ENCODE measurements around the gene SNRPD3.
A peak's percentile ranks its signal among the peaks of the same experiment; 100 is the strongest.

SNRPD3 gene

GRCh38 chr22:24514241-24515026 lies 41.4 kb upstream of the SNRPD3 start:
- no peaks in the 10 kb centered on the region for H3K4me1 ChIP-seq (ENCODE audit: control insufficient read depth in 2 of 2, insufficient read depth in 1 of 2, low read depth in 1 of 2, low read length in 2 of 2)
- no peak overlapping the region for H3K23ac ChIP-seq (ENCODE audit: low read depth, low read length, poor library complexity)
- H3K27ac ChIP-seq (replicated peaks; ENCODE audit: low read length): no peak overlapping the region
- H2AFZ ChIP-seq (ENCODE audit: low read length): no peak overlapping the region
- H3K14ac ChIP-seq (ENCODE audit: low read length): no peak overlapping the region
- no peaks in the 10 kb centered on the region for H3K9me3 ChIP-seq (replicated peaks in 1 of 2; ENCODE audit: control insufficient read depth in 2 of 2, insufficient read depth in 1 of 2, low read depth in 1 of 2, low read length in 2 of 2)
- no peak for DNase-seq (ENCODE audit: low spot score)
- no peak overlapping the region for H2BK12ac ChIP-seq (ENCODE audit: low read length)
- peaks cover 0 to 28% (median 0%) of the 10 kb centered on the region in 3 experiments for H3K27me3 ChIP-seq (ENCODE audit: control insufficient read depth in 3 of 3, insufficient read depth in 3 of 3, low read depth in 1 of 3, low read length in 3 of 3)
- no CpG with 5 or more reads among the region's 14 CpGs for WGBS, 2 donors (ENCODE audit: extremely low coverage in 2 of 2, insufficient read length in 2 of 2, insufficient replicate concordance in 1 of 2)
- no peaks in the 10 kb centered on the region for H3K36me3 ChIP-seq (replicated peaks in 1 of 2; ENCODE audit: control insufficient read depth in 2 of 2, insufficient read depth in 2 of 2, low read length in 2 of 2)
- peak overlapping the region; percentile 14 for H3K9ac ChIP-seq (ENCODE audit: low read depth, low read length, poor library complexity)
- no peak overlapping the region for H2BK15ac ChIP-seq (ENCODE audit: low read length)
- no peak overlapping the region for H4K91ac ChIP-seq (ENCODE audit: low read depth, low read length, poor library complexity)
- no peak overlapping the region for H2BK5ac ChIP-seq (ENCODE audit: low read length)
- no peaks in the 10 kb centered on the region for H3K79me1 ChIP-seq (ENCODE audit: low read depth, low read length)
- no peak overlapping the region for H3K4ac ChIP-seq (ENCODE audit: low read length)
- no peak overlapping the region for H2BK120ac ChIP-seq (ENCODE audit: low read depth, low read length)
- no peak overlapping the region for H4K8ac ChIP-seq (ENCODE audit: low read depth, low read length)
- H3K18ac ChIP-seq (ENCODE audit: low read length): peak overlapping the region; percentile 6
- H3K4me2 ChIP-seq (ENCODE audit: insufficient read depth, low read length, poor library complexity, severe bottlenecking): no peak overlapping the region
- H2AK5ac ChIP-seq (ENCODE audit: low read depth, low read length): no peak overlapping the region
- no peak overlapping the region for H3K4me3 ChIP-seq (ENCODE audit: low read length in 2 of 2)

- no peak overlapping the region for H3K27ac ChIP-seq (replicated peaks; ENCODE audit: low read length)
- no peaks in the 10 kb centered on the region for H3K4me1 ChIP-seq (ENCODE audit: control insufficient read depth in 2 of 2, insufficient read depth in 1 of 2, low read depth in 1 of 2, low read length in 2 of 2)
- H2BK12ac ChIP-seq (ENCODE audit: low read length): no peak overlapping the region
Observed at GRCh38 chr22:24515027-24515338, 40.8 kb upstream of the SNRPD3 start.

GRCh38 chr22:24516301-24516737 lies 39.5 kb upstream of the SNRPD3 start:
- Histone ChIP-seq H3K27me3 (ENCODE audit: control insufficient read depth in 3 of 3, insufficient read depth in 3 of 3, low read depth in 1 of 3, low read length in 3 of 3) (peaks cover 0 to 38% (median 0%) of the 10 kb centered on the region in 3 experiments), H3K27ac (replicated peaks; ENCODE audit: low read length) (no peak overlapping the region), H3K4me2 (ENCODE audit: insufficient read depth, low read length, poor library complexity, severe bottlenecking) (no peak overlapping the region), H3K9me3 (replicated peaks in 1 of 2; ENCODE audit: control insufficient read depth in 2 of 2, insufficient read depth in 1 of 2, low read depth in 1 of 2, low read length in 2 of 2) (no peaks in the 10 kb centered on the region), H2BK15ac (ENCODE audit: low read length) (no peak overlapping the region), H3K4me1 (ENCODE audit: control insufficient read depth in 2 of 2, insufficient read depth in 1 of 2, low read depth in 1 of 2, low read length in 2 of 2) (no peaks in the 10 kb centered on the region), H2AK5ac (ENCODE audit: low read depth, low read length) (no peak overlapping the region), H4K91ac (ENCODE audit: low read depth, low read length, poor library complexity) (peak overlapping the region; percentile 60), H2AFZ (ENCODE audit: low read length) (no peak overlapping the region), H3K14ac (ENCODE audit: low read length) (no peak overlapping the region), H3K36me3 (replicated peaks in 1 of 2; ENCODE audit: control insufficient read depth in 2 of 2, insufficient read depth in 2 of 2, low read length in 2 of 2) (no peaks in the 10 kb centered on the region), H2BK120ac (ENCODE audit: low read depth, low read length) (no peak overlapping the region), H3K4me3 (ENCODE audit: low read length in 2 of 2) (no peak overlapping the region), H3K9ac (ENCODE audit: low read depth, low read length, poor library complexity) (no peak overlapping the region), H4K8ac (ENCODE audit: low read depth, low read length) (no peak overlapping the region), H3K4ac (ENCODE audit: low read length) (no peak overlapping the region), H3K79me1 (ENCODE audit: low read depth, low read length) (no peaks in the 10 kb centered on the region), H2BK12ac (ENCODE audit: low read length) (no peak overlapping the region), H3K23ac (ENCODE audit: low read depth, low read length, poor library complexity) (no peak overlapping the region), H2BK5ac (ENCODE audit: low read length) (no peak overlapping the region), H3K18ac (ENCODE audit: low read length) (no peak overlapping the region)
- no CpG with 5 or more reads among the region's 3 CpGs for WGBS, 2 donors (ENCODE audit: extremely low coverage in 2 of 2, insufficient read length in 2 of 2, insufficient replicate concordance in 1 of 2)
- no peak for DNase-seq (ENCODE audit: low spot score)

More at GRCh38 chr22:24515027-24515338, 40.8 kb upstream of the SNRPD3 start:
- no peak overlapping the region for H3K23ac ChIP-seq (ENCODE audit: low read depth, low read length, poor library complexity)
- H2AK5ac ChIP-seq (ENCODE audit: low read depth, low read length): no peak overlapping the region
- H2BK120ac ChIP-seq (ENCODE audit: low read depth, low read length): no peak overlapping the region
- no peak overlapping the region for H3K18ac ChIP-seq (ENCODE audit: low read length)
- no peak overlapping the region for H3K4me2 ChIP-seq (ENCODE audit: insufficient read depth, low read length, poor library complexity, severe bottlenecking)
- H2BK5ac ChIP-seq (ENCODE audit: low read length): no peak overlapping the region
- no peak overlapping the region for H3K4ac ChIP-seq (ENCODE audit: low read length)
- no peaks in the 10 kb centered on the region for H3K36me3 ChIP-seq (replicated peaks in 1 of 2; ENCODE audit: control insufficient read depth in 2 of 2, insufficient read depth in 2 of 2, low read length in 2 of 2)
- no peak overlapping the region for H2AFZ ChIP-seq (ENCODE audit: low read length)
- no peak overlapping the region for H3K9ac ChIP-seq (ENCODE audit: low read depth, low read length, poor library complexity)
- no peak overlapping the region for H3K4me3 ChIP-seq (ENCODE audit: low read length in 2 of 2)
- H3K27me3 ChIP-seq (ENCODE audit: control insufficient read depth in 3 of 3, insufficient read depth in 3 of 3, low read depth in 1 of 3, low read length in 3 of 3): peaks cover 0 to 33% (median 0%) of the 10 kb centered on the region in 3 experiments
- no CpG with 5 or more reads among the region's 8 CpGs for WGBS, 2 donors (ENCODE audit: extremely low coverage in 2 of 2, insufficient read length in 2 of 2, insufficient replicate concordance in 1 of 2)
- H2BK15ac ChIP-seq (ENCODE audit: low read length): no peak overlapping the region
- no peak overlapping the region for H4K8ac ChIP-seq (ENCODE audit: low read depth, low read length)
- no peak for DNase-seq (ENCODE audit: low spot score)
- H4K91ac ChIP-seq (ENCODE audit: low read depth, low read length, poor library complexity): no peak overlapping the region
- no peak overlapping the region for H3K14ac ChIP-seq (ENCODE audit: low read length)
- no peaks in the 10 kb centered on the region for H3K9me3 ChIP-seq (replicated peaks in 1 of 2; ENCODE audit: control insufficient read depth in 2 of 2, insufficient read depth in 1 of 2, low read depth in 1 of 2, low read length in 2 of 2)
- no peaks in the 10 kb centered on the region for H3K79me1 ChIP-seq (ENCODE audit: low read depth, low read length)

- H3K9me3 ChIP-seq (replicated peaks in 1 of 2; ENCODE audit: control insufficient read depth in 2 of 2, insufficient read depth in 1 of 2, low read depth in 1 of 2, low read length in 2 of 2): no peaks in the 10 kb centered on the region
- H3K18ac ChIP-seq (ENCODE audit: low read length): no peak overlapping the region
- no peak overlapping the region for H3K4me3 ChIP-seq (ENCODE audit: low read length in 2 of 2)
- H3K4ac ChIP-seq (ENCODE audit: low read length): no peak overlapping the region
- H3K23ac ChIP-seq (ENCODE audit: low read depth, low read length, poor library complexity): no peak overlapping the region
- no peak for DNase-seq (ENCODE audit: low spot score)
- no peak overlapping the region for H4K8ac ChIP-seq (ENCODE audit: low read depth, low read length)
- H2BK5ac ChIP-seq (ENCODE audit: low read length): no peak overlapping the region
- no peak overlapping the region for H2AK5ac ChIP-seq (ENCODE audit: low read depth, low read length)
- no peak overlapping the region for H2BK12ac ChIP-seq (ENCODE audit: low read length)
- H2BK15ac ChIP-seq (ENCODE audit: low read length): no peak overlapping the region
- no peak overlapping the region for H3K4me2 ChIP-seq (ENCODE audit: insufficient read depth, low read length, poor library complexity, severe bottlenecking)
- no peak overlapping the region for H3K14ac ChIP-seq (ENCODE audit: low read length)
- H2BK120ac ChIP-seq (ENCODE audit: low read depth, low read length): no peak overlapping the region
- H4K91ac ChIP-seq (ENCODE audit: low read depth, low read length, poor library complexity): no peak overlapping the region
- no peak overlapping the region for H3K27ac ChIP-seq (replicated peaks; ENCODE audit: low read length)
- no peaks in the 10 kb centered on the region for H3K79me1 ChIP-seq (ENCODE audit: low read depth, low read length)
- WGBS, 2 donors (ENCODE audit: extremely low coverage in 2 of 2, insufficient read length in 2 of 2, insufficient replicate concordance in 1 of 2): no CpG with 5 or more reads among the region's 2 CpGs
- no peaks in the 10 kb centered on the region for H3K4me1 ChIP-seq (ENCODE audit: control insufficient read depth in 2 of 2, insufficient read depth in 1 of 2, low read depth in 1 of 2, low read length in 2 of 2)
- H3K9ac ChIP-seq (ENCODE audit: low read depth, low read length, poor library complexity): no peak overlapping the region
- H3K27me3 ChIP-seq (ENCODE audit: control insufficient read depth in 3 of 3, insufficient read depth in 3 of 3, low read depth in 1 of 3, low read length in 3 of 3): peaks cover 0 to 45% (median 0%) of the 10 kb centered on the region in 3 experiments
- H2AFZ ChIP-seq (ENCODE audit: low read length): no peak overlapping the region
- no peaks in the 10 kb centered on the region for H3K36me3 ChIP-seq (replicated peaks in 1 of 2; ENCODE audit: control insufficient read depth in 2 of 2, insufficient read depth in 2 of 2, low read length in 2 of 2)
Observed at GRCh38 chr22:24517446-24517845, 38.4 kb upstream of the SNRPD3 start.
